ENCODE measurements around the gene KCNC2. TPM values are rescaled to one million over a fixed set of nuclear protein-coding genes. Genes with fewer than 3 reads are reported as not detected.

The KCNC2 gene
- polyA plus RNA-seq, 3 donors from 2014 or later: not detected

DNA sequence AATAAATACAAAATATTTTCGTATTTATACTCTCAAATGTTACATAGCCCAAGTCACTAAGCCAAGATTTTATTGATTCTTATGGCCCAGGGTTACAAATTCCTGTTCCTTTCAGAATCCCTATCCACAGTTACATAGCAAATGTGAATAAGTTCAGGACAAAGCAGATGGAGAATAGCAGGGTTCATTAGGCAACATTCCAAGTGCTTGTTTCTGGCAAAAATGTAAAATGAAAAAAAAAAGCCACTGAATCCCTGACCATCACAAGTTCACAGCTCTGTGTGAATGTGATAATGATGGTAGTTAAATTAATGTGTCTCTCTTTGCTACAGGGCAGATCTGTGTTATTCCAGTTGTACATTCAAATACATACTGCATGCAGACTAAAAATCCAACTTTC is 74.6 kb downstream of the KCNC2 start:
- no peak for DNase-seq
- no peaks in the 10 kb centered on the region for H3K4me1 Mint-ChIP-seq
- H3K9me3 Mint-ChIP-seq: peaks cover 0 to 7% (median 5%) of the 10 kb centered on the region in 6 donors
- no peak overlapping the region for H3K4me3 Mint-ChIP-seq
- H3K27ac Mint-ChIP-seq: no peak overlapping the region
- H3K36me3 Mint-ChIP-seq: no peaks in the 10 kb centered on the region
- H3K27me3 Mint-ChIP-seq (ENCODE audit: low read depth in 3 of 3): no peaks in the 10 kb centered on the region

DNA sequence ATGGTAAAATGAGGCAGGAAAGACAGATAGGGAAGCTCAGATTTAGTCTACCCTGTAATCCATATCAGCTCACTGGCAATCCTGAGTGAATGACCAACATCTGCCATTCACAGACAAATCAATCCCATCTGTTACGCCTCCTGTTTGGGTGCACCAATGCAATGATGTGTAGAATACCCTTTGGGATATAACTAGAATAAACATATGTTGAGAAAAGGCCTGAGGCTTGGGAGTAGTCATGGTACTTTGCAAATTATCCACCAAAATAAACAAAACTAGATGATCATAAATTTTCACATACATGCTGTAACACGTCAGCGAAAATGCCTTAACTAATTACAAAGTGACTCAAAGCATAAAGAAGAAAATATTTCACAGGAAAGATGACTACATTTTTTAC is 78.8 kb downstream of the KCNC2 start:
- Mint-ChIP-seq H3K27me3 (ENCODE audit: low read depth in 3 of 3) (no peaks in the 10 kb centered on the region), H3K36me3 (no peaks in the 10 kb centered on the region), H3K9me3 (peaks cover 0 to 5% (median 2%) of the 10 kb centered on the region in 6 donors), H3K4me3 (no peak overlapping the region), H3K4me1 (no peaks in the 10 kb centered on the region), H3K27ac (no peak overlapping the region)
- DNase-seq: no peak

DNA sequence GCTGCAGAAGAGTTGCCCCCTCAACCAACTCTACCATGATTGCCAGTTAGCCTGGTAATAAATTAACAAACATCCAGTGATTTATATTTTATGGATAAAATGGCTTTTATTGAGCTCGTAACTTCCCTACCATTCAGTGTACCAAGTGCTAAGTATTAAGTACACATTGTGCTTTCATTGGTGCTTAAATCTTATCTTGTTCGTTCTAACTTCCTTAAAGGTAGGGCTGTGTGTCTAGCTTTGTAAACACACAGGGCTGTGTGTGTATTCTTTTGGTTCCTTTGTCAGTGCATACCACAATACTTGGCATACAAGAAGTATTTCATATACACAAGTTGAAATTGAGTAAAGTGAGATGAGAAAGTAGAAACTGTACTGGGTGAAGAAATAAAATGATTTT is 80.4 kb downstream of the KCNC2 start:
- no peak overlapping the region for H3K27ac Mint-ChIP-seq
- H3K27me3 Mint-ChIP-seq (ENCODE audit: low read depth in 3 of 3): no peaks in the 10 kb centered on the region
- H3K4me1 Mint-ChIP-seq: no peaks in the 10 kb centered on the region
- no peak overlapping the region for H3K4me3 Mint-ChIP-seq
- no peak for DNase-seq
- peaks cover 0 to 5% (median 2%) of the 10 kb centered on the region in 6 donors for H3K9me3 Mint-ChIP-seq
- H3K36me3 Mint-ChIP-seq: no peaks in the 10 kb centered on the region

DNA sequence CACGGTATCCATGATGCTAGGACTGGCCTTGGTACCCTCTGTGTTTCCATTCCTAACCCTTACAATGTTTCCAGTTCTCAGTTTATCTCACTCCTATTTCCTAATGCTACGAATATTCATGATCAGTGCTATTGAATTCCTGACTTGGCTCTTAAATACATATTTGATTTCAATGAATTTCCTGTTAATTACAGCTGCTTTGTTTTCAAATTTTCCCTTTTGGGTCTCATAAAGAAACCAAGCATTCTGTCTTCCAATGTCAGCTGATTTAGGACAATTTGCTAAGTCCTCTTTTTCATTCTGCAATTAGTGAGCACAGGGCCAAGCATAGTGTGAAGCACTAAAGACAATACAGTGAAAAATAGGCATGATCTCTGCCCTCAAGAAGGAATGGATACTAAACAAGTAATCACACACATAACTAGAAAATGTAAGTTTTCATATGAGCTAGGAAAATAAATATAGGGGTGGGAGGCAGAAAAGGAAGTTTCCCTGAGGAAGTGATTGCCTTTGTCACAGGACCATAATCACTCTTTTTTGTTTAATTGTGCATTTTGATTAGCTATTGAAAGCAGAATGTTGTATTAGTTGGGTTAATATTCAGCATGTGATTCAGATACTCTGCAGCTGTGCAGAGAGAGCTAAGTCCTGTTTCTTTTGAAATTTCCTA is 88.5 kb downstream of the KCNC2 start:
- H3K4me1 Mint-ChIP-seq: no peaks in the 10 kb centered on the region
- no peak for DNase-seq
- H3K27me3 Mint-ChIP-seq (ENCODE audit: low read depth in 3 of 3): no peaks in the 10 kb centered on the region
- no peak overlapping the region for H3K27ac Mint-ChIP-seq
- no peaks in the 10 kb centered on the region for H3K36me3 Mint-ChIP-seq
- no peak overlapping the region for H3K4me3 Mint-ChIP-seq
- peaks cover 0 to 11% (median 2%) of the 10 kb centered on the region in 6 donors for H3K9me3 Mint-ChIP-seq

DNA sequence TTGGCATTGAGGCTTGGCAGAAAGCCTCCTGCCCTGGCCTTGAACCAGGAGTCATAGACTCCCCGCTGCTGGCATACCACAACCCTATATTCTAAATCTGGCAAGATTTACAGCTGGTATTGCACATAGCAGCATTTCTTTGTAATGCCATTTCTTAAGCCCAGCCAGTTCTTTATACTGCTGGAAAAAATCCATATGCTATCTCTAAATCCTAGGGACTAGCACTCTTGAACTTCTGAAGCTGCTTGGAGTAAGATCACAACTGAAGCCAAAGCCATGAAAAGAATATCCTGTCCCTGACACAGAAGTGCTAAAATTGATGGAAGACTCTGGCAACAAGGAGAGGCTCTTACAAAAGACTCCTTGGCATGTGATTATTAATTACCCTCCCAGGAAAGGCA is 89.3 kb downstream of the KCNC2 start:
- Mint-ChIP-seq H3K27me3 (ENCODE audit: low read depth in 3 of 3) (no peaks in the 10 kb centered on the region), H3K27ac (no peak overlapping the region), H3K4me3 (no peak overlapping the region), H3K36me3 (no peaks in the 10 kb centered on the region), H3K4me1 (no peaks in the 10 kb centered on the region), H3K9me3 (peaks cover 0 to 11% (median 2%) of the 10 kb centered on the region in 6 donors)
- DNase-seq: no peak

DNA sequence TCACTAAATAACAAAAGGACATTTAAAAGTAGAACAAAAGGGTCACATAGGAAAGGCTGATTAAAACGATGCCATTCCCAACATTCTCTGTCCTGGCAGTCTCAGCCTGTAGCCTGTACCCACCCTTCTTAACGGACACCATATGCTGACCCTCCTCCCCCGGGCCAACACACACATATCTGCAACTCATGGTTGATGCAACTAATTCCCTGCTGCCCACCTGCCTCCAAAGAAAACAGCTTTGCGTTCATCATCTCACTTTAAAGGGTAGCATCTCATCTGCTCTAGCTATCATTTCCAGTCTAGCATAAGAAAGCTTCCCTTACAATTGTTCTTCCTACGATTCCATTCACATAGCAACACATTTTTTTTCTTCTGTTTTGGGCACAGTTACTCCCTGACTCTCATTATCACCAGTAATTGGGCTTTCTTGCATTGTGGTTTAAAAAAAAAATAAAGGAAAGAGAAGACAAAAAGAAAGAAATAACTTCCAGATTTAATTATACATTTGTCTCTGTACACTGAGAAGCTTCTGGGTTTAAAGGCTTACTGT is 92.9 kb downstream of the KCNC2 start:
- H3K36me3 Mint-ChIP-seq: peaks cover 0 to 3% (median 0%) of the 10 kb centered on the region in 3 donors
- H3K27ac Mint-ChIP-seq: no peak overlapping the region

DNA sequence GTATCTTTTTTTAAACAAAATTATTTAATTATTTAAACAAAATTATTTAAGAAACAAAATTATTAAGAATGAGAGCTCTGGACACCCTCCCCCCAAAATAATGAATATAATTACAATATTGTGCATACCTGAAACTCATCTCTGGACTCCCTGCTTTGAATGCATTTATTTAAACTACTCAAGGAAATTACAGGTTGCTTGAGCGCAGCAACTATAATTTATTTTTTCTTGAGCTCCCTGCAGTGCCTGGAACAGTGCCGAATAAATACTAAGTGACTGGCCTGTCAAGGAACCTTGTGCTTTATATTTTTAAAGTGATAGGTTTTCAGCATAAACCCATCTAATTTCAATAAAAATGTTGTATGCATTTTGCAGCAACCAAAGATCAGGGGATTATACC is 93.9 kb downstream of the KCNC2 start:
- Mint-ChIP-seq H3K27ac (no peak overlapping the region), H3K4me3 (no peak overlapping the region), H3K36me3 (peaks cover 0 to 3% (median 0%) of the 10 kb centered on the region in 3 donors), H3K27me3 (ENCODE audit: low read depth in 3 of 3) (no peaks in the 10 kb centered on the region), H3K4me1 (no peaks in the 10 kb centered on the region), H3K9me3 (peaks cover 0 to 8% (median 3%) of the 10 kb centered on the region in 6 donors)
- no peak for DNase-seq

More for the DNA sequence above, 92.9 kb downstream of the KCNC2 start:
- Mint-ChIP-seq H3K4me1 (no peaks in the 10 kb centered on the region), H3K9me3 (peaks cover 0 to 8% (median 3%) of the 10 kb centered on the region in 6 donors), H3K4me3 (no peak overlapping the region), H3K27me3 (ENCODE audit: low read depth in 3 of 3) (no peaks in the 10 kb centered on the region)
- DNase-seq: no peak

DNA sequence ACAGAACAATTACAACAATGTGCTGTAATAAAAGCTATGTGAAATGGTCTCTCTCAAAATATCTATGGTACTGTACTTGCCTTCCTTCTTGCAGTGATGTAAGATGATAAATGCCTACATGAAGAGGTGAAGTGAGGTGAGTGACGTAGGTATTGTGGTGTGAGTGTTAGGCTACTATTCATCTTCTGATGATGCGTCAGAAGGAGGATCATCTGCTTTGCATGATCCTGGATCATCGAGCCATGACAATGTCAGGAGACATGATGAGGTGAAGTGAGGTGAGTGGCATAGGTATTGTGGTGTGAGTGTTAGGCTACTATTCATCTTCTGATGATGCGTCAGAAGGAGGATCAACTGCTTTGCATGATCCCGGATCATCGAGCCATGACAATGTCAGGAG is 105.8 kb downstream of the KCNC2 start:
- Mint-ChIP-seq H3K36me3 (no peaks in the 10 kb centered on the region), H3K9me3 (peaks cover 0 to 3% (median 0%) of the 10 kb centered on the region in 6 donors), H3K27me3 (ENCODE audit: low read depth in 3 of 3) (no peaks in the 10 kb centered on the region), H3K4me3 (no peak overlapping the region), H3K27ac (no peak overlapping the region), H3K4me1 (no peaks in the 10 kb centered on the region)
- no peak for DNase-seq

DNA sequence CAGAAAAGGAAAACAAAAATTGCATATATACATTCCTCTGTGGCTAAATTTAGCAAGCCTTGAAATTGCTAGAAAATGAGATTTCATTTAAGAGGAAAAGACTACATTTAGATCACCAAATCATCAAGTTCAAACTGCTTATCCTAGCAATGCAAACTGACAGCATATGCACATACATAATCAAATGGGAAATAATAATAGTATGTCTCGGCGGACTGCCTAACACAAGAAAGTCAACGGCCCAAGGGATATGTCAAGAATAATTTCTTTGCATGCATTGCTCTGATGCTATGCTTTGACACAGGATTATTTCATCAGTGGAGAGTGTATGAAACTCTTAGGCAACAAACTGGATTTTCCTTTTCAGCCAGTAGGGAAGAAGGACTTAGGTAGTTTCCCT is 107.9 kb downstream of the KCNC2 start:
- no peak overlapping the region for H3K27ac Mint-ChIP-seq
- DNase-seq: no peak
- H3K4me1 Mint-ChIP-seq: no peaks in the 10 kb centered on the region
- no peak overlapping the region for H3K4me3 Mint-ChIP-seq
- H3K9me3 Mint-ChIP-seq: peaks cover 0 to 3% (median 0%) of the 10 kb centered on the region in 6 donors
- no peaks in the 10 kb centered on the region for H3K36me3 Mint-ChIP-seq
- H3K27me3 Mint-ChIP-seq (ENCODE audit: low read depth in 3 of 3): no peaks in the 10 kb centered on the region

DNA sequence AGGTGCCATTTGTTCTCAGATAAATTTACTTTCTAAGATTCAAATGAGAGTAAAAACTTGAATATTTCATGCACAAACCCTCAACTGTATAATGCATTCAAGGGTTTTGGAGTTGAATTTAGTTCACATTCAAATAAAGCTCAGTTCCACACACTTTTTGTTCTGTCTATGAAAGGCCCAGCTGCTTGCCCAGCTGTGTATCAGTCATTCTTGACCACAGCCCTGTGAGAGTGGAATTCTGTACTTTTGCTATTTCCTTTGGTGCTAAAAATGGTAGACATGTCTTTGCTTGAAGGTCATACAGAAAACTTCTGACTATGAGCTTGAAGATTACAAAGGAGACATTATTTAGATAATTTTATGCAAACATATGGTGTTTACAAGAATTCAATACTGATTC is 110.4 kb downstream of the KCNC2 start:
- DNase-seq: no peak
- Mint-ChIP-seq H3K36me3 (no peaks in the 10 kb centered on the region), H3K4me1 (no peaks in the 10 kb centered on the region), H3K27ac (no peak overlapping the region), H3K9me3 (peaks cover 0 to 9% (median 2%) of the 10 kb centered on the region in 6 donors), H3K27me3 (ENCODE audit: low read depth in 3 of 3) (no peaks in the 10 kb centered on the region), H3K4me3 (no peak overlapping the region)

DNA sequence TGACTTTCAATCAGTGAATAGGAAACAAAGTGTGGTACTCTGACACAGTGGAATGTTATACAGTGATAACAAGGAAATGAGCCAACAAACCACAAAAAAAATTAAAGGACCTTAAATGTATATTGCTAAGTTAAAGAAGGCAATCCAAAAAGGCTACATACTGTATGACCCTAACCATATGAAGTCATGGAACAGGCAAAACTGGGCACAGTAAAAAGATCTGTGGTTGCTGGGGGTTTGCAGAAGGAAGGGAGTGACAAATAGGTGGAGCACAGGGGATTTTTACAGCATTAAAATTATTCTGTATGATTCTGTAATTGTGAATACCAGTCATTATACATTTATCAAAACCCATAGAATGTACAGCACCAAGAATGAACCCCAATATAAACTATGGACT is 112.6 kb downstream of the KCNC2 start:
- no peak overlapping the region for H3K4me3 Mint-ChIP-seq
- H3K9me3 Mint-ChIP-seq: peaks cover 0 to 9% (median 2%) of the 10 kb centered on the region in 6 donors
- no peak for DNase-seq

DNA sequence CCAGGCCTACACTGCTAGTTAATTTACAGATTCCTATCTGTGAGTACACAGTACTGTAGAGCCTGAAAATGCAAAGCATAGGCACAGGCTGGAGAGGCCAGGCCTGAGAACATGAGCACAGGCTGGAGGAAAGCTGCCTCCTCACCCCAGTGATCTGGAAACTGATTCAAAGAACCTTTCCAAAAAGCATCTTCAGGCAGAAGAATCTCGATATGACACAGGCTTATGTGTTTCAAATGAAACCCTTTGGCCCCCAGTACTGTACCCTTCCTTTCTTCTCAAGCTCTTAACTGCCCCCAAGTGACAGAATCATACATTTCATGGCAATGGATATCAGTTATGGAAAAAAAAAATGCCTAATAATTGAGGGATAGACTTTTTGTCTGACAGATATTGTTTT is 122.0 kb downstream of the KCNC2 start:
- H3K4me3 Mint-ChIP-seq: no peak overlapping the region
- peaks cover 0 to 6% (median 0%) of the 10 kb centered on the region in 6 donors for H3K9me3 Mint-ChIP-seq
- peaks cover 0 to 2% (median 2%) of the 10 kb centered on the region in 3 donors for H3K27me3 Mint-ChIP-seq (ENCODE audit: low read depth in 3 of 3)
- H3K27ac Mint-ChIP-seq: no peak overlapping the region
- no peak for DNase-seq
- no peaks in the 10 kb centered on the region for H3K36me3 Mint-ChIP-seq
- no peaks in the 10 kb centered on the region for H3K4me1 Mint-ChIP-seq

More for the DNA sequence above, 112.6 kb downstream of the KCNC2 start:
- Mint-ChIP-seq H3K27me3 (ENCODE audit: low read depth in 3 of 3) (no peaks in the 10 kb centered on the region), H3K36me3 (no peaks in the 10 kb centered on the region), H3K4me1 (no peaks in the 10 kb centered on the region), H3K27ac (no peak overlapping the region)

DNA sequence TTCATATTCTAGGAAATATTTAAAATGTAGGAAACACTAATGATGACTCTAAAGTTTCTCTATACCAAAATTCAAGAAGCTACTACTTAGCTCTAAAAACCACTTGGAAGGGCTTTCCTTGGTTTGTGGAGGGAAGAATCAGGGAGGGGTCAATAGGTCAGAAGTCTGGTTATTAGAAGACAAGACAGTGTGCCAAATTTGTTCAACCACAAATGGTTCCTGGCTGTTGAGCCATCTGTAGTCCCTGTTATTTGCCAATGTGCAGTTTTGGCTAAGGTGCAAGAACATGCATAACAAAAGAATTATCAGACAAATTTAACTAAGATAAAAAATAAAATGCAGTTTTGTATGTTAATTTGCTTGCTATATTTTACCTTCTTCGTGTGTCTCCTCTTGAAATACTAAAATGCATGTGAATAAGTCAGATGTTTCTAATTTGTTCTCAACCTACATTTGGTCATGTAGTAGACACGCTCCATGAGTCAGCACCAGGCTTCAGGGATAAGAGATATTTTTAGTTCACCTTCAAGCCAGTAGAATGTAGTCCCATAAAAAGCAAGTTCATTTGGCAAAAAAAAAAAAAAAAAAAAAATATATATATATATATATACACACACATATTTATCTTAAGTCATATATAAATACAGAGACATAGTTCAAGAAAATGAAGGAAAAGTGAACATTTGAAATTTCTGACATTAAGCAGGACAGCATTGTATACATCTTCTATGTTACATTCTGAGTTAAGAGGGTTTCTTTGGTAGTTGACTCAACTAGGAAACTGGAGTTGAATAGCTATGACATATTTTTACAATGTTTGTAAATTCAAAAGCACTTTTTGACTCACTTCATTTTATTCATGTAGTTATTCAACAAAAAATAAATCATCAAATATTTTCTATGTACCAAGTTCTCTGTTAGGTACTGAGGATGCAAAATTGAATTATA is 123.3 kb downstream of the KCNC2 start:
- no peak overlapping the region for H3K4me3 Mint-ChIP-seq
- no peak for DNase-seq
- H3K4me1 Mint-ChIP-seq: no peaks in the 10 kb centered on the region
- peaks cover 0 to 2% (median 2%) of the 10 kb centered on the region in 3 donors for H3K27me3 Mint-ChIP-seq (ENCODE audit: low read depth in 3 of 3)
- no peaks in the 10 kb centered on the region for H3K36me3 Mint-ChIP-seq
- peaks cover 0 to 6% (median 0%) of the 10 kb centered on the region in 6 donors for H3K9me3 Mint-ChIP-seq
- H3K27ac Mint-ChIP-seq: no peak overlapping the region

DNA sequence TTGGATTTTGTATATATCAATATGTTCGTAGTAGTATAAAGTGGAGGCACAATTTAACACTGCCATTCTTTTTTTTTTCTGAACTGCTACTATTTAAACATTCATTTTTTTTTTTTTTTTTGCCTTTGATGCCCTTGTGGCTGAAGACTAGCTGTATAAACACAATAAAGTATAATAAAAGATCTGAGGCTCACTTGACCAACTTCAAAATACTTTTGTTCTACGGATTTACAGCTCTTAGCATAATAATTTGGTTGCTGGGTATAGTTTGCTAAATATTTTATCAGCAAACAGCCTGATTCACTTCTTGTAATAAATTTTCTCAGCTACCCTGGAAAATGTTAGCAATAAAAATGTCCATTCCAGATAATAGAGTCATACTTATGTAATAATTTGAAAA is 128.3 kb downstream of the KCNC2 start:
- no peaks in the 10 kb centered on the region for H3K36me3 Mint-ChIP-seq
- H3K4me3 Mint-ChIP-seq: no peak overlapping the region
- H3K27ac Mint-ChIP-seq: no peak overlapping the region
- peaks cover 0 to 10% (median 1%) of the 10 kb centered on the region in 6 donors for H3K9me3 Mint-ChIP-seq
- no peaks in the 10 kb centered on the region for H3K4me1 Mint-ChIP-seq
- no peak for DNase-seq
- peaks cover 0 to 2% (median 0%) of the 10 kb centered on the region in 3 donors for H3K27me3 Mint-ChIP-seq (ENCODE audit: low read depth in 3 of 3)

Measured in immature natural killer cell (primary cell).